Measurements from ENCODE around the gene PROSER3.

Gene PROSER3

DNA sequence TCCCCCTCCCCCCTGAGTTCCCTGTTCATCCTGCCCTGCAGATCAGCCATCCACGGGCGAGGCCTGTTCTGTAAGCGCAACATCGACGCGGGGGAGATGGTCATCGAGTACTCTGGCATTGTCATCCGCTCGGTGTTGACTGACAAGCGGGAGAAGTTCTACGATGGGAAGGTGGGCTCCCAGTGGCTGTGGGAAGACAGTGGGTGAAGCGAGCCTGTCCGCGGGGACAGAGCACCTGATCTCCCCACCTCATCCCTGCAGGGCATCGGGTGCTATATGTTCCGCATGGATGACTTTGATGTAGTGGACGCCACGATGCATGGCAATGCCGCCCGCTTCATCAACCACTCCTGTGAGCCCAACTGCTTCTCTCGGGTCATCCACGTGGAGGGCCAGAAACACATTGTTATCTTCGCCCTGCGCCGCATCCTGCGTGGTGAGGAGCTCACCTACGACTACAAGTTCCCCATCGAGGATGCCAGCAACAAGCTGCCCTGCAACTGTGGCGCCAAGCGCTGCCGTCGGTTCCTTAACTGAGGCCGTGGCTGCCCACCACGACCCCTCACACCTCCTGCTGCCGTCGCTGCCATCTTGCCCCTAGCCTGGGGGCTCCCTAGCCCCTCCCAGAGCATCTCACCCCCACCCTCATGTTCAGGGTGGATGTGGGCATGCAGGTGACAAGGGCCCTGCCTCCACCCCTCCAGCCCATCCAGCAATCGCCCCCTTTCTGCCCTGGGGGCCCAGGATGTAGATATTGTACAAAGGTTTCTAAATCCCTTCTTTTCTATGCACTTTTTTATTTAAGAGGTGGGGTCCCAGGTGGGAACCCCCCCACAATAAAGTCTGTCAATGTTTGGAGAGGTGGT is 19.7 kb upstream of the PROSER3 start:
- no peak for DNase-seq (ENCODE audit: low read depth, low spot score)

DNA sequence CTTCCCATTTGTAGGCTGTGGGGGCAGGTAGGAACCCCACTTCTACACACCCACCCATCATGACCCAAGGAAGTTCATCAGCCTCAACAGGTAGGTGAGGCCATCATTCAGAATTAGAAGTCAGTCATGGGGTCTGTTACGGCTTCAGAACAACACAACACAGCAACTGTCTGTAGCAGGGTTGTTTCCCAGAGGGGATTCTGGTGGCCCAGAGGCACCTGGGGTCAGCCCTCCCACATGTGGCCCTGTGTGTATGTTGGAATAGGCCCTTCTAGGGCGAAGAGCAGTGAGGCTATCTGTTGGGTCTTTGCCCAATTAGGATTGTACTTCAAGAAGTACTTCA is 19.1 kb upstream of the PROSER3 start:
- DNase-seq (ENCODE audit: low read depth, low spot score), result no peak

GRCh38 chr19:35739275-35740107 is 18.5 kb upstream of the PROSER3 start:
- no peak for DNase-seq (ENCODE audit: low read depth, low spot score)

GRCh38 chr19:35740108-35740422 is 17.9 kb upstream of the PROSER3 start:
- no peak for DNase-seq (ENCODE audit: low read depth, low spot score)

DNA sequence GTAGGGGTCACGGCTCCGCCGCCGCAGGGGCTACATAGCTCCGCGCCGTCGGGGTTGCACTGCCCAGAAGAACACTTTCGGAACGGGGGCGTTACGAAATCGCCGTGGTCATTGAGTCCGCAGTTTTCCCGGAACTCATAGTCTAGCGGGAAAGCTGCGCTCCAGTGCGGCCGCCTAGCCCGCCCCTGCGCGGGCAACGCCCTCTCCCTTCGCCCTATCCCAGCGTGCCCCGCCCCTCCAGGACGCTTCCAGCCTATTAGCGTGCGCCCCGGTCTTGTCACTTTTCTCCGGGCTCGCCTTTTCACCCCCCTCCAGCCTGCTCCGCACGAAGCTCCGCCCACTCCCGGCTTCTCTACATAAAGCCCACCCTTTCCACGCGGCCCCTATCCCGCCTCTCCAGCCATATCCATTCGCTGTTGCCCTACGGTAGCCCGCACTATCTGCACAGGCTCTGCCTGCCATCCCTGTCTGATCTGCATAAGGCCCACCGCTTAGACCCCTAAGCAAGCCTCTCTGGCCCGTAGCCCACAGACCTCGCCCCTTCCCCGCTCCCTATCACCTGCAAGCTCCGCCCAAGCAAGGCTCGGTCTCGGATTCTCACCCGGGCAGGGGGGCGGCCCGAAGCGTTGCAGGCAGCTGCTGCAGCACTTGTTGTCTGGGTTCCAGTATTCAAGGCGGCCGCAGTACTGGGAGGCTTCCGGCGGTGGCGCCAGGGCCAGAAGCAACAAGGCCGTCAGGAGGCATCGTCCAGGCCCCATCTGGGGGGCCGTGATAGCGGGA is 17.4 kb upstream of the PROSER3 start:
- peak; percentile 91 for DNase-seq (ENCODE audit: low read depth, low spot score)

DNA sequence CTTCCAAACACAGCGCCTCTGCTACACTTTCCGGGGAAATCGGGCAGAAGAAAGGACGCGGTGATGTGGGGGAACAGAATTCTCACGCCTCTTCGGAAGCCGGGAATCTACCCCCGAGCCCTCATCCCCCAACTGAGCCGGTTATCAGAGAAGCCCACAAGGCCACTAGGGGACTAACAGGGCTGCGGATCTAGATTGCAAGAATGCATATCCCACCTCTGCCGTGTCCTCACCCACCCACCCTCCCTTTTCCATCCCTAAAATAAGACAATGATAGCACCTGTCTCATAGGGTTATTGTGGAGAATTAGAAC is 16.8 kb upstream of the PROSER3 start:
- no peak for DNase-seq (ENCODE audit: low read depth, low spot score)

GRCh38 chr19:35742121-35742724 is 15.8 kb upstream of the PROSER3 start, which contains the start of gene IGFLR1:
Gene IGFLR1, minus strand, starts transcription at chr19:35742452. Its CDS starts 1,272 bp downstream, at chr19:35741180.
- DNase-seq (ENCODE audit: low read depth, low spot score), result peak; percentile 50

DNA sequence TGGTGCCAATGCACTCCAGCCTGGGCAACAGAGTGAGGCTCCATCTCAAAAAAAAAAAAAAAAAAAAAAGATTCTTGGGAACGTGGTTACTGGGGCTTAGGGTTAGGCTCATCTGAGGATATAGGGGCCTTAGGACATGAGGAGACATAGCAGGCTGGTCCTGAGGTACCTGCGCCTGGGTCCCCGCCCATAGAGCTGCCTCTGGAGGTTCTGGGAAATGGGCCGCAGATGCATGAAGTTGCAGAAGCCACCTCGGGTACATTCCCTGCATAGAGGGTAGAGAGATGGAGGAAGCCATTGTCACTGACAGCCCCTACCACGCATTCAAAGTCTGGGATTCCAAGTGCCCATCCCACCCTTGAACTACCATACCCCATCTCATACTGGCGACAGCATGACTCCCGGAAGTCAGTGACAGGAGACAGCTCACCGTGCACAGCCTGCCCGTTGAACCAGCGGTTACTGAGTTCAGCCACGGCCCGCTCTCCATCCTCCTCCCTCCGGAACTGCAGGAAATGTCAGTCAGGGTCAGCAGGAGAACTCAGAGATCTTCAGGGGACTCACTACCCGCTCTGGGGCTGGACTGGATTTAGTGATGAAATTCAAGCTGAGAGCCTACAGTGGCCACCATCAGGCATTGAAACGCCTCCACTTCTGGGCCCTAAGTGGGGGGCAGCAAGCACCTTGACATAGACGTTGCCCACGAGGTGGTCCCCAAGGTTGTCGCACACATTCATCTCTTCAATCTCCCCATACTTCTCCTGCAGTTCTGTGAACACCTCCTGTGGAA is 14.1 kb upstream of the PROSER3 start:
- DNase-seq (ENCODE audit: low read depth, low spot score), result no peak

- DNase-seq (ENCODE audit: low read depth, low spot score), result peak; percentile 90
Observed at GRCh38 chr19:35744430-35745327, 13.3 kb upstream of the PROSER3 start.

GRCh38 chr19:35745328-35746086 is 12.5 kb upstream of the PROSER3 start, which contains the start of the genes PSENEN and U2AF1L4:
Gene PSENEN, plus strand, starts transcription at chr19:35745651. Its CDS starts 280 bp downstream, at chr19:35745931.
Gene U2AF1L4, minus strand, starts transcription at chr19:35745418. Its CDS starts 27 bp downstream, at chr19:35745391.
- DNase-seq (ENCODE audit: low read depth, low spot score), result peak; percentile 95

DNA sequence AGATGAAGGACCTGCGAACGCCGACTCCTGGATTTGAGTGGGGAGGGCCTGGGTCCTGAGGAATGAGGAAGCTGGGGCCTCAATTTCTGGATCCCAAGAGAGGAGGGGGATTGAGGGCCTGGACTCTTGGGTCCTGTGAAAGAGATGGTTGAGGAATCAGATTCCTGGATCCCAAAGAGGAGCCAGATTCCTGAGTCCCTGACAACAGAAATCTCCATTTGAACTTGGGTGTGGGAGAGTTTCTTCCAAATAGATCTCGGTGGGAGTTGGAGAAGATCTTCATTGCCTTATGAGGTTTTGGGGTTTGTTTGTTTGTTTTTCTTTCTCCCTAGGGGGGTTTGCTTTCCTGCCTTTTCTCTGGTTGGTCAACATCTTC is 11.9 kb upstream of the PROSER3 start:
- DNase-seq (ENCODE audit: low read depth, low spot score), result no peak

GRCh38 chr19:35746531-35746930 is 11.4 kb upstream of the PROSER3 start:
- DNase-seq (ENCODE audit: low read depth, low spot score), result no peak

GRCh38 chr19:35748106-35749020 is 9.6 kb upstream of the PROSER3 start, which contains the start of gene LIN37:
Gene LIN37, plus strand, starts transcription at chr19:35748576. Its CDS starts 149 bp downstream, at chr19:35748725.
- peak; percentile 100 for DNase-seq (ENCODE audit: low read depth, low spot score)

- no peak for DNase-seq (ENCODE audit: low read depth, low spot score)
Observed at GRCh38 chr19:35750167-35750566, 7.8 kb upstream of the PROSER3 start.

DNA sequence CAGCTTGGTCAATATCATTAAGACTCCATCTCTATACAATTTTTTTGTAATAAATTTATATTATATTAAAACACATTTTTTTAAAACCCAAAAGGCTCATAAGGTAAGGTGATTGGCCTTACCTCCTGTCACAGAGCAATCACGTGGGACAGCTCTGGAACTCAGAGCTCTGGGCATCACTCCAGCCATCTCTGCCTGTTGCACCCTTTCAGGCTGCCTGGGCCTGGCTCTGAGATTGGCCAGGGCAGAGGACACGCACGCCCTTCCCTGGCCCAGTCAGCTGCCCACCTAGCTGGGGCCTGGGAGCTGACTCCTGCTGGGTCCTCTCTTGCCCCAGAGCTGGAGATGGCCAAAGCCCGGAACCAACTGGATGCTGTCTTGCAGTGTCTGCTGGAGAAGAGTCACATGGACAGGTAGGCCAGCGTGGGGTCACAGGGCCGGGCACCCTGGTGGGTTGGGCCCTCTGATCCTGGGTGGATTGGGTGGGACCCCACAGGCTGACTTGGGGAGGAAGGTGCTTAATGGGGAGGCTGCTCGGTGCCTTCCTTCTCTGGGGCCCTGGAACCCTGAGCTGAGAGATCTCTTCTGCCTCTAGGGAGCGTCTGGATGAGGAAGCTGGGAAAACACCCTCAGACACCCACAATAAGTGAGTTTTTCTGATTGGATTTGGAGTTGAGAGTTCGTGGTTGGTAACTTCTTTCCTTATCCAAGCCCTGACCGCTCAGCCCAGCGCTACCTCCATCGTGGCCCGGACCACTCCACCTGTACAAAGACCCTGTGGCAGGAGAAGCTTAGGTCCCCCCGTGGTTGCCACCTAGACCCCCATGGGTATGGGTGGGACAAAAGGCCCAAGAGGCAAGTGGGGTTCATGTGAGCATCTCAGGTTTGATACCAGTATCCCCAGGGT is 5.9 kb upstream of the PROSER3 start:
- DNase-seq (ENCODE audit: low read depth, low spot score), result no peak

DNA sequence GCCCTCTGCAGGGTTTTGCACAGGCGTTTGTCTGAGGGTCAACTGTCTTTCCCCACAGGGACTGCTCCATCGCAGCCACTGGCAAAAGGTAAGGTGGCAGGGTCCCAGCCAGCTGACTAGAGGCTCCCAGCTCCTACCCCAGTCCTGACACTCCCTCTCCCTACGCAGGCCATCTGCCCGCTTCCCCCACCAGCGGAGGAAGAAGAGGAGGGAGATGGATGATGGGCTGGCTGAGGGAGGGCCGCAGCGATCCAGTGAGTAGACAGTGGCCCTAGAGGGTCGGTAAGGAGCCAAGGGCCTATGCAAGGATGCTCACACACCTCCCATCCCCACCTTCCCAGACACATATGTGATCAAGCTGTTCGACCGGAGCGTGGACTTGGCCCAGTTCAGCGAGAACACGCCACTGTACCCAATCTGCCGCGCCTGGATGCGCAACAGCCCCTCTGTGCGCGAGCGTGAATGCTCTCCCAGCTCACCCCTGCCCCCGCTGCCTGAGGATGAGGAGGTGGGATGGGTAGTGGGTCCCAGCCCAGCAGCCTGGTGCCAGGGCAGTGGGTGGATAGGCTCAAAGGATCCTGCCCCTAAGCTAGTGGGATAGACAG is 5.1 kb upstream of the PROSER3 start:
- no peak for DNase-seq (ENCODE audit: low read depth, low spot score)
